HG02852 (cell line): ENCODE data around the gene POR.
"Not testable (repeated sequence)": the region's sequence is repeated elsewhere in the genome, so short reads cannot be mapped to it uniquely, and the experiment has no call there.

ENCODE experiments used
- ATAC-seq: cut with Tn5 transposase; IDR thresholded peaks from one replicate; pipeline ENCODE4 v1.9.1; 2021; ENCODE audit warnings: mild to moderate bottlenecking, moderate library complexity; ENCODE audit not compliant: unreplicated experiment

The POR gene

DNA sequence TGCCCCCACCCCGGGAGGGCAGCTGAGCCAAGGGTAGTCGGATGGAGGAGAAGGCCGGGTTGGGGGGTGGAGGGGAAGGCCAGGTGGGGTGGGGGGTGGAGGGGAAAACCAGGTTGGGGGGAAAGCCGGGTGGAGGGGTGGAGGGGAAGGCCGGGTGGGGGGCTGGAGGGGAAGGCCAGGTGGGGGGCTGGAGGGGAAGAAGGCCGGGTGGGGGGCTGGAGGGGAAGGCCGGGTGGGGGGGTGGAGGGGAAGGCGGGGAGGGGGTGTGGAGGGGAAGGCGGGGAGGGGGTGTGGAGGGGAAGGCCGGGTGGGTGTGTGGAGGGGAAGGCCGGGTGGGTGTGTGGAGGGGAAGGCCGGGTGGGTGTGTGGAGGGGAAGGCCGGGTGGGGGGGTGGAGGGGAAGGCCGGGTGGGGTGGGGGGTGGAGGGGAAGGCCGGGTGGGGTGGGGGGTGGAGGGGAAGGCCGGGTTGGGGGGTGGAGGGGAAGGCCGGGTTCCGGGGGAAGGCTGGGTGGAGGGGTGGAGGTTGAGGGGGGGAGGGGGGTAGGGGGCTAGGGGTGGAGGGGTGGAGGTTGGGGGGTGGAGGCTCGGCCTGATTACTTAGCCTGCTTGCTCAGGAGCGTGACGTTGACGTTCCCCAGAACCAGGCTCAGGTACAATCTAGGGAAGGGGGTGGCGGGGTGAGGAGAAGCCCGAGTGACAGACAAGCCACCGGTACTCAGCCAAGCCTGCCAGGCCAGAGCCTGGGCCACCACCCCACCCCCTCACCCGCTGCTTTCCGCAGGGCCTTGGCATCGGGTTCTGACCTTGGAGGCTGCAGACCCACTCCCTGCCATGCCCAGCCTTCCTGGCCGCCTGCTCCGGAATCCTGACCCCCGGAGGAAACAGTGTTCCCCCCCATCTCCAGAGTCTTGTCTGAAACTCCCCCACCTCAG is 73.9 kb downstream of the POR start:
- no peak for ATAC-seq

DNA sequence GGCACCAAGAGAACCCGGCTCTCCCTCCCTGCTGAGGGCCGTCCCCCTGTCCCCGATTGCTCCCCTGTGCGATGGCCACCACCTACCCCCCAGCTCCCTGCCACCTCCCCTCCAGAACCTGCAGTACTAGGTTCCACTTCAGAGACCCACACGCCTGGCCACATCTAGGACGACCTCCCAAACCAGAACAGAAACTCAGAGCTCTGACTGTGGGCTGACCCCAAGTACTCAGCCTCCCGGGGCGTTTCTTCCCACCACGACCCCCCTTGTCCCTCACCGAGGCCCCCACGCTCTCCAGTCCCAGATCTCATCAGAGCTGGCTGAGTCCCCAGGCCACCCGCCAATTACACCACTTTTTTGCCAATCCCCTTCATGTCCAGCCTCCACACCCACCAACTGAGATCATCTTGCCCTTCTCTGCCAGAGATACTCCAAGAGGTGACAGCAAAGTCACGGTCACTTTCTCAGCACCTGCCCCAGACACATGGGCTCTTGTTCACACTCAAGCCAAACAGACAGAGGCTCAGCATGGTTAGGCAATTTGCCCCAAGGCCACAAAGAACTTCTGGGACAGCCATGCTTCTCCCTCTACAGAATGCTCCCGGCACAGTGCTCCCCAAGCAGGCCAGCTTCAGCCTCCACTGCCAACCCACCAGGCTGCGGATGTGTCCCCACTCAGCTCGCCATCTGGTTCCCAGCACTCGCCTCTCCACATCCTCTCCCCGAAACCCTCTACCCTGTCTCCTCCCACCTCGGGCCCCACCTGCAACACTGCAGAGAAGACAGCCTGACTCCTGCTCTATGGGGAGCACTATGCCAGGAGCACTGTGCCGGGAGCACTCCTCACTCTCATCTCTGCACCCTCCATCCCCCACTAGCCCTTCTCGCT is 74.8 kb downstream of the POR start:
- ATAC-seq: no peak

DNA sequence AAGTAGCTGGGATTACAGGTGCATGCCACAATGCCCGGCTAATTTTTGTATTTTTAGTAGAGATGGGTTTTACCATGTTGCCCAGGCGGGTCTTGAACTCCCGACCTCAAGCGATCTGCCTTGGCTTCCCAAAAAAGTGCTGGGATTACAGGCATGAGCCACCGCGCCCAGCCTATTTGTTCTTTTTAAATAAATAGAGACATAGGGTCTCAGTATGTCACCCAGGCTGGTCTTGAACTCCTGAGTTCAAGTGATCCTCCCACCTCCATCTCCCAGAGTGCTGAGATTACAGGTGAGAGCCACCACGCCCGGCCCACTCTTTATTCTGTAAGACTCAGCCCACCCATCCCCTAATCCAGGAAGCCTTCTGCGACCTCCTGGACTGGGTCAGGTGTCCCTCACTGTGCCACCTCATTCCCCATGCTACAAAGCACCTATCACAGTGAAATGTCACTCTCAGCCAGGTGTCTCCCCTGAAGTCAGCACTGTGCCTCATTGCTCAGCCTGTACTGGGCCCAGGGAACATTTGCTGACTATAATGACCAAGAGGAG is 76.7 kb downstream of the POR start:
- ATAC-seq: no peak

DNA sequence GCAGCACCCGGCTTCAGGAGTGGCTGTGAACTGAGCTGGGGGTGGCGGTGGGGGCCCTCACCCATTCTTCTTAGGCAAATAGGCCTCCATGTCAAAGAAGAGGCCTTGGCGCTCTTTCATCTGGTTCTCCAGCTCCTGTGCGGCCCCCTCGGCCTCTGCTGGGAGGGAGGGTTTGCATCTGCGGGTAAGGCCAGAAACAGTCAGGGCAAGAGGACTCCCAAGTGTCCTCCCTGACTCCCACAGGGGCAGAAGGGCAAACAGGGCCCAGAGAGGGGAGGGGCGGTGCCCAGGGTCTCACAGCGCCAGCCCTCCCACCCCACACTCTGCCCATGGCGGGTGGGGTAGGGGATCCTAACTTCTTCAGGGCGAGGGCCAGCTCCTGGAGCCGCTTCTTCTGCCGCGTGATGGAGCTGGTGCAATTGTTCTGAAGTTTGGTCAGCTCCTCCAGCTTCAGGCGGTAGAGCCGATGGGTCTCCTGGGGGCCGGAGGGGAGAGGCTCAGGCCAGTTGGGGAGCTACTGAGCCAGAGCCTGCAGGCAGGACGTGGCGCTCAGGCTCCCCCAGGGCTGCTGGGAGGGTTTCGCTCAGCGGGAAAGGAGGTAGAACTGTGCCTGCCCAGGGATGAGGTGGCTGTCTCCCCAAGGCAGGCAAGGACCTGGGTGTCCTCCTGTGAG is 77.3 kb downstream of the POR start:
- no peak for ATAC-seq

DNA sequence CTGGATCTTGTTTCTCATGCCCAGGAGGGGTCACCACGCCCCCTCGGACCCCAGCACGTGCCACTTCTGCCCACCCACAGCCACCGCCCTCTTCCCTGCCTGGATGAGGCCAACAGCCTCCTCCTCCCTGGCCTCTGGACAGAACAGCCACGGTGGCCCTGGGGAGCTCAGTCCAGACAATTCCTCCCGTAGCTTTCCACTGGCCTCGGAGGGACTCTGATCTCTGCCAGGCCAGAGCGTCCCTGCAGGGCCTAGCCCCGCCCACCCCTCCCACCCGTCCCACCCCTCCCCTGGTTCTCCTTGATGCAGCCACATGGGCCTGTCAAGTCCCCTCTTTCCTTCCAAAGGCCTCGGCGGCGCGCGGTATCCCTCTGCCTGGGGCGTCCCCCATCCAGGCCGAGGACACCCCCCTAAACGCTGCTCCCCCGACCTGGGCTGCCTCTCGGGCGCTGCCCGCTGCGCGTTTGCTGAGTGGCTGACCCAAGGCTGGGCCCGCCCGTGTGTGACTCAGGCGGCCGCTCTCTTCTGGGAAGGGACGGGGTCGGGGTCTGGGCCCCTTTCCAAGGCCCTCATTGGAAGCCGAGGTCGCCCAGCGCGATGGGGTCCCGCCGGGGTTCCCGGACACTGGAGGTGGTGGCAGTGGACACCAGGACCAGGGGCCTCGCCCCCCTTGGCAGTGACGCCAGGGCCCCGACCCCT is 78.9 kb downstream of the POR start:
- peak; percentile 11 for ATAC-seq

DNA sequence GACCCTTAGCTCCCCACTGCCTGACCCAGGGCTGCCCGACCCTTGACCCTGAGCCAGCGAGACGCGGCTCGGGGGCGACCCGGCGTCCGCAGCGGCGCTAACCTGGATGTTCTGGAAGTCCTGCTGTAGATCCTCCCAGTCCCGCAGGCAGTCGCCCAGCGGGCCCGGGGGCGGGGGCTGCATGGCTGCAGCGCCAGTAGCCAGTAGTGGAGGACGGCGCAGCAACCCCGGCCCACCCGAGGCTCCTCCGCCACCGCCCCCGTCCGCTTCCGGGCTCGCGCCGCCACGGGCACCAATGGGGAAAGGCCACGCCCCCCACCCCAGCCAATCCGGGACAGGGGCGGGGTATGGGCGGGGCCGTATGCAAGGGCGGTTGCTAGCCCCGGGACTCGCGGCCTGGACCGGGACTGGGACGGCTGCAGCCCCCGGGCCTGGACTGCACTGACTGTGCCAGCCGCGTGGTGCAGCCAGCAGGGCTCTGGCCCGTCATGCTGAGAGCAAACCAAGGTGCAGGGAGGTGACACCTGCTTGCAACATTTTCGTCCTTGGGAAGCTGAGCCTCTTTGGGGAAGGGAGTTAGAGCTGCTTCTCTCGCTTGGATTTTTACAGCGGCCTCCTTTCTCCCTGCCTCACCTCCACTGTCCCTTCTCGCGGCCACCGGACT is 79.6 kb downstream of the POR start, which contains the start of gene TMEM120A:
Gene TMEM120A, minus strand, starts transcription at position 208 of the 664 bp plus-strand sequence. Its CDS starts 25 bp downstream, at position 183.
- peak; percentile 97 for ATAC-seq

DNA sequence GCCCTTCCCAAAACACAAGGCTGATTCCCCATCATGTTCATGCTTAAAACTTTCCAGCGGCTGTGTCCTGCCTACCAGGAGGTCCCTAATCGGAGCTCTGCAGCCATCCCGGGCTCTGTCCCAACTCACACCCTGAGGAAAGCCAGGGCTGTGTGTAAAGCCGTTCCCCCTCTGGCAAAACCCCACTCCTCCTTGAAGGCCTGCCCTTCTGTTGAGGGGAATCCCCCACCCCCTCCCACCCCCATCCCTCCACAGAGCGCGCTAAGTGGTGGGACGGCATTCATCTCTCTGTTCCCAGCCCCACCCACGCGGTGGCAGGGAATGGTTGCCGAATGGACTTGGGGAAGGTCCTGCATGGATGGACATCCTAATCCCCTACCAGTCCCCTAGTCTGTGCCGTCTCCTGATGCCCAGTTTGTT is 80.1 kb downstream of the POR start:
- ATAC-seq: no peak

DNA sequence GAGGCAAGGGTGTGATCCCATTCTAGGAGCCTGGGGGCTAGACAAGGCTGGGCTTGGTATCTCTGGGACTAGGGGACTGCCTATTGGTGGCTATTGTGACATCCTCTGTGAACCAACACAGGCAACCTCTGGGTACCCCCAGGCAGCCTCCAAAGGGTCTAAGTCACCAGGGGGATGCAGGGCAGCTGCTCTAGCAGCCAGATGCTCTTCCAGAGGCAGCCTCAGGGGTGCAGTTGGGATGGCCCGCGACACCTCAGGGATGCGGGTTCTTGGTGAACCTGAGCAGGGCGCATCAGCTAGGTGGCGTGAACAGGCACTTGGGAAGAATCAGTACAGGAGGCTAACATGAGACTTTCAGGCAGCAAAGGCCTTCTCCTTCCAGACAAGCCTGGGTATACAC is 81.0 kb downstream of the POR start:
- no peak for ATAC-seq

DNA sequence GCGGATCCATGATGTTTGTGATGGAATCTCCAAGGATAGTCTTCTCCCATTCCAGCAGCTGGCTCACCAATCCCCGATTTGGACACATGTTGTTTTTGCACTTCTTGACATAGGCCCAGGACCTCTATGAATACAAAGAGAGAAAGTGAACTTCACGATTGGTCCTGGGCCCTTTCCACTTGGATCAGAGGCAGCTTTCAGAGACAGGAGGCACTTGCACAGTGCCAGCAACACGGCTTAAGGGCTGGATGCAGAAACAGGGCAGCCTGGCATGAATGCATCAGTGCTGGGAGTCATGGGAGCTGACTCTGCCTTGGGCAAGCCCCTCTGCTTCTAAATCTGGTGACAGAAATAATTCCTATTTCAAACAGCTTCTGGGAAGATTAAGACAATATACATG is 81.5 kb downstream of the POR start:
- ATAC-seq: no peak

DNA sequence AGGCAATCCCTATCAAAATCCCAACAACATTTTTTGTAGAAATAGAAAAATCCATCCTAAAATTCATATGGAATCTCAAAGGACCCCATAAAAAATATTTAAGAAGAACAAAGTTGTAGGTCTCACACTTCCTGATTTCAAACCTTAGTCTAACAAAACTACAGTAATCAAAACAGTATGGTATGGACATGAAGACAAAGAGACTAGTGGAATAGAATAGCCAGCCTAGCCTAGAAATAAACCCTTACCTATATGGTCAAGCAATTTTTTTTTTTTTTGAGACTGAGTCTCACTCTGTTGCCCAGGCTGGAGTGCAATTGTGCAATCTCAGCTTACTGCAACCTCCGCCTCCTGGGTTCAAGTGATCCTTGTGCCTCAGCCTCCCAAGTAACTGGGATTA is 83.1 kb downstream of the POR start:
- no peak for ATAC-seq

DNA sequence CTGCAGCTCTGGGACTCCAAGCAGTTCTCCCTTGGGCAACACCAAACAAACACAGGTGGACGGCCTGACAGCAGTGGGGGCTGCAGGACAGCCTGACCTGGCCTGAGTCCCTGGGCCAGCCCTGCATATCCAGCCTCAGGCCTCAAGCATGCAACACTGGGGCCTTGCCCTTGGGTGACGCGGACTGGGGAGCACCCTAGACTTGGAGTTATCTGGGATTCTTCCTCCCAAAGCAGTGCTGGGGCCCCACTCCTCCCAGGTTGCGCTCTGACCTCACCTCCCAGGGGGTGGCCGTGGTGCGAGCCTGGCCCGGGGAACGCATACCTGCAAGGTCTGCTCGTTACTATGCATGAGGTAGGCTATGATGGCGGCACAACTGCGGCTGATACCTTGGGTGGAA is 85.6 kb downstream of the POR start:
- ATAC-seq: no peak

DNA sequence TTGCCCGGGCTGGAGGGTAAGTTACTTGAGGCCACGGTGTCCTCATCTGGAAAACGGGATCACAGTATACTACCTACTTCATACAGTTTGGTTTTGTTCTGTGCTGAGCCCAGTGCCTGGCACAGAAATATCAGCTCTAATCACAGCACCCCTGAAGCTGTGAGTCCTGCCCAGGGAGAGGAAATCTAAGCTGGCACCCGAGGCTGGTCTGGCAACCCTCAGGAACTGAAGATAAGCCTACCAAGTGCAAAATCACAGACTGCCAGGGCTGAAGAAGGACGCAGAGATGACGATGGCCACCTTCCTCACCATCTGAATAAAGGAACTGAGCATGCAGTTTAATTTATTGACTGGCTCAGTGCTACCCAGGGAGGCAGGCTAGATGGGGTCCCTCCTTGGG is 87.2 kb downstream of the POR start:
- ATAC-seq: no peak

DNA sequence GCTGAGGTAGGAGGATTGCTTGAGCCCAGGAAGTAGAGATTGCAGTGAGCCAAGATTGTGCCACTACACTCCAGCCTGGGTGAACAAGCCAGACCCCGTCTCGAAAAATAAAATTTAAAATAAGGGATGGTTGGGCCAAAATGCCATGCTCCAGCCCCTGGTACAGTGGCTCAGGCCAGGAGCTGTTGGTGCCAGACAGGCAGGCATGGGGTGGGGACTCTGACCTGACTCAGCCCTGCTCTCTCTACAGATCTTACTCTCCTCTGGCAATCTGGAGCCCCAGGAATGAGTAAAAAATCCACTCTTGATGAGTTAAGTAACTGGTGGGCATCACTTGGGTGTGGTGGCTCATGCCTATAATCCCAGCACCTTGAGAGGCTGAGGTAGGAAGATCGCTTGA is 87.9 kb downstream of the POR start:
- no peak for ATAC-seq

DNA sequence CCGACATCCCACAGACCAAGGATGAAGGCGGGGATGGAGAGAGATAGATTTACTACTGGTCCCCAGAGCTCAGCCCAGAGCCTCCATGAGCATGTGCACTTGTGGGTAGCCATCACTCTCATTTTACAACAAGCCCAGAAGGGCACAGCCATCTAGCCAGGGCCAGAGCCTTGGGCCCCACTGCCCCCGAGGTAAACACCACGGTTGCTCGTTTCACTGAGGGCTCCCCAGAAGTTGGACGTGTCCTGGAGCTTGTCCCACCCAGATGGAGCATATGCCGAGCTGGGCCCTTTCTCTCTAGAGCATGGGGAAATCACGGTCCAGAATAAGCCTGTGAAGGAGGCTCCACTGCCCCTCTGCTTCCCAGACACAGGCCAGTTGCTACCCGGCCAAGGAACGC is 88.4 kb downstream of the POR start:
- no peak for ATAC-seq

DNA sequence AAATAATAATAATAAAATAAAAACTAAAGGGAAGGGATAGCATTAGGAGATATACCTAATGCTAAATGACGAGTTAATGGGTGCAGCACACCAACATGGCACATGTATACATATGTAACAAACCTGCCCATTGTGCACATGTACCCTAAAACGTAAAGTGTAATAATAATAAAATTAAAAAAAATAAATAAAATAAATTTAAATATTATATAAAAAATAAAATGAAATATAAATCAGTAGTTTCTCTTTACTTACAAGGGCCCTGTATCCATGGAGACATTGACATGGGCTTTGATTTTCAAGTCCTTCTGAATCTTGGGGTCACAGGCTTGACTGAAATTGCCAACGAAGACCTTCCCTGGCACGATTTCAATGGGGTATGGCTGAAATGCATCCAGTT is 90.0 kb downstream of the POR start:
- not testable (repeated sequence) for ATAC-seq

DNA sequence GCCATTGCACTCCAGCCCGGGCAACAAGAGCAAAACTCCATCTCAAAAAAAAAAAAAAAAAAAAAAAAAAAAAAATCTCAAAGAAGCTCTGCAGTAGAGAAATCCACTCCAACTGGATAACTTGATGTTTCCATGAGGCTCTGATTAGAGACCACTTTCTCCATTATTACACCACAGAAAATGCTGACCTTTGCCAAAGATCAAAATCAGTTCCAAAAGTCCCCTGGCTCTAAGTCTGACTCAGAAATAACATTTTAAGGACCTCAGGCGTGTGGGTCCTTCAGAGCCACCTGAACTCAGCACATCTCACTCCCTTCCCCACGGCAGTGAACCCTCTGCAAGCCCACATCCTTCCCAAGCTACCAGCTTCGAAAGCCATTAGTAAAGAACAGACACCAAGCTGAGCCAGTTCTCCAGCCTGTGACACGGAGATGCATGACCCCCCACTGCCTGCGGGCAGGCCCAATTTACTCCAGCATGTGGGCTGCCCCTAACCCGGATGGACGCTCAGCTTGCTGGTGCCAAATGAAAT is 93.3 kb downstream of the POR start:
- no peak for ATAC-seq

DNA sequence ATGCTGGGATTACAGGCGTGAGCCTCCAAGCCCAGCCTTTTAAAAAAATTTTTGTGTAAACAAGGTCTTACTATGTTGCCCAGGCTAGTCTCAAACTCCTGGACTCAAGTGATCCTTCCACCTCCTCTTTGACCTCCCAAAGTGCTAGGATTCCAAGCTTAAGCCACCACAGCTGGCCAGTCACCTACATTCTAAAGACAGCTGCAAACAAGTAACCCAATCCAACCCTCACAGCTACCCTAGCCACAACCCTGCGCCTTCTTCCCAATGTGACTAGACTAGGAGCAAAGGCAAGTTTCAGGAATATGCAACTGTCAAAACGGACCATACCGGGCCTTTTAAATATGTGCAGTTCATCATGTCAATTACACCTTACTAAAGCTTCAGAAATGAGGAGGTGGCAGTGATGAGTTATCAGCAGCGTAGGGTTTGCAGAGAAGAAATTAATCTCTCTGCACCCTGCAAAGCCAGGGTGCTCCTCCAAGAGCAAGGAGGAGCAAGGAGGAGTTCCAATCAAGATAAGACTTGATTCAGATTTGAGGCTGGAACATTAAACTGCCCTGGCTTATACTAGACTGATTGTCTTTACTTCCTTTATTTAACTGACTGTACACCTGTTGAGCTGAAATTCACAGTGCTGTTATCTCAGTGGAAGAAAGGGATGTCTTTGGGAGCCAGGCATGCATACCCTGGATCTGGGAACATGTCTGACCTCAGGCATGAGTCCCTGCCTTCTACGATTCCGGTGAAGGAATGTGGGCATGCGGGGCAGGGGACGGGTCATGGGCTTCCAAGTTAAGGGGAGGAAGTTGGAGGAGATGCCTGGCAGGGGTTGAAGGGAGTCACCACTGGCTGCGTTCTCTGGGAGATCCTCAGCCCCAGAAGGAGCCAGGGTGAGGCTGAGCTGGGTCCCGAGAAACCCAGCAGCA is 95.0 kb downstream of the POR start:
- no peak for ATAC-seq

DNA sequence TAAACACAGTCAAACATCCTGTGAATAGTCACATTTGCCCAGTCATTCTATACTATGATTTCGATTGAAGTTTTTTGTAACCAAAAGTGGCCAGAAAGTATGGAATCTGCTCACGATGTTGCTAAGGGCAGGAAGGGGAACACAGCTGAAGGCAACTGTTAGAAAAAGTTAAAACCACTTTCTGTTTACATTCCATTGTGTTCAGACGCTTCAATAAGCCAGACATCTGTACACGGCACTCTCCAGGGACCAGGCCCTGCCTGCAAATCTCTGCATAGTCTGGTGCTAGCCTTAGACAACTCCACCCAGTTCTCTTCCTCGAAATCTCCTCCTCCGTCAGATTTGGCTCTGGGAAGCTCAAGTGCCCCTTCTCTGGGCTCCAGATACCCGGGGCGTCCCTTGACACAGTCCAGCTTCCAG is 96.5 kb downstream of the POR start:
- no peak for ATAC-seq
